ENCODE measurements around the gene CCR2. TPM values are rescaled to one million over a fixed set of nuclear protein-coding genes. Genes with fewer than 3 reads are reported as not detected.

The CCR2 gene
- polyA plus RNA-seq, 3 donors = 20.5 to 181 (median 145) TPM

DNA sequence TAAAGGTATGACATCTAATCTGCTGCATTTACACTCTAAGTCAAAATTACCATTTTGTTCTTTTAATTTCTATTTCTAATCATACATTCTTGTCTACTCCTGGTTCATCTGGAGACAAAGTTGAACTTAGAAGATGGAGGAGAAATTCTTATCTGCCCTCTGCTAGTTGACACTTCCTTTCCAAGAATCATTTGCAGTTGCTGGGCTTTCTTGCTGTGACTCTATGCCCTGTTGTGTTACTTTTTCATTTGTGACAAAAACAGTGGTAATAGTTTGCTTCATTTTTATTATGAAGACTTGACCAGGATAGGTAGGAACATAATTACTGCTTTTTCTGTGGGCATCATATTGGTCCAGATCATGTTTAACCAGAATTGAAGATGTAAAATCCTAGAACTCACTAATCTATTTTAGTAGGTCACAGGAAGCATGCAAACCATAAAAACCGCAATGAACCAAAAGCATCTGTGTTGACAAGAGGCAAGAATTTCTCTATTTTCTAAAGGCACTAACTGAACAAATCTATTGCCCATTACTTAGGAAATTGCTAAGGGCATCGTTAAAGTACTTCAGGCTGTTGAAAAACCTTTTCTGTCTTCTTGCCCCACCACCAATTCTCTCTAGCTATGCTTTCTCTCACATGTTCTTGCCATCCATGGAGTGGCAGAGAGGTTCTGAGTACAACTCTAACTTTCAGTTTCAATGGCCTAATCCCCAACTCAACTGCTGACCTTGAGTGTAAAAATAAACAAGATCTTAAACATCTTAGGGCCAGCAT, 4.2 kb upstream of the CCR2 start:
- 0% methylated on average over 2 of the region's 2 CpGs for WGBS (ENCODE audit: insufficient coverage)
- no peaks in the 10 kb centered on the region for H3K36me3 Mint-ChIP-seq

DNA sequence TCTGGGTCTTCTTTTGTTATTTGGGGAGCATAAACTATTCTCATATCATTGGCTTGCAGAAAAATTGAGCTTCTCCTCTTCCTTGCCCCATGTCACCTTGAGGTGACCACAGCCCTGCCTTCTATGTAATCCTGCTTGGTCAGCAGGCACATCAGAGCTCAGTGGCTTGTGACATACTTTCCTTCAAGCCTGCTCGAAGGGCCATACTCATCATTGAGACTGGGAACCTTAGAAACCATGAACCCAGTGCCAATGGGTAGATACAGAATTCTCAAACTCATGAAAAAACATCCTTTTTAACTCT, 3.7 kb upstream of the CCR2 start:
- H3K4me1 ChIP-seq (ENCODE audit: control insufficient read depth in 1 of 2, insufficient read depth in 2 of 2, low read length in 2 of 2) = peaks cover 49 to 67% of the 10 kb centered on the region in 2 donors

More for the DNA sequence above, 4.2 kb upstream of the CCR2 start:
- TF ChIP-seq, protein P1, sequence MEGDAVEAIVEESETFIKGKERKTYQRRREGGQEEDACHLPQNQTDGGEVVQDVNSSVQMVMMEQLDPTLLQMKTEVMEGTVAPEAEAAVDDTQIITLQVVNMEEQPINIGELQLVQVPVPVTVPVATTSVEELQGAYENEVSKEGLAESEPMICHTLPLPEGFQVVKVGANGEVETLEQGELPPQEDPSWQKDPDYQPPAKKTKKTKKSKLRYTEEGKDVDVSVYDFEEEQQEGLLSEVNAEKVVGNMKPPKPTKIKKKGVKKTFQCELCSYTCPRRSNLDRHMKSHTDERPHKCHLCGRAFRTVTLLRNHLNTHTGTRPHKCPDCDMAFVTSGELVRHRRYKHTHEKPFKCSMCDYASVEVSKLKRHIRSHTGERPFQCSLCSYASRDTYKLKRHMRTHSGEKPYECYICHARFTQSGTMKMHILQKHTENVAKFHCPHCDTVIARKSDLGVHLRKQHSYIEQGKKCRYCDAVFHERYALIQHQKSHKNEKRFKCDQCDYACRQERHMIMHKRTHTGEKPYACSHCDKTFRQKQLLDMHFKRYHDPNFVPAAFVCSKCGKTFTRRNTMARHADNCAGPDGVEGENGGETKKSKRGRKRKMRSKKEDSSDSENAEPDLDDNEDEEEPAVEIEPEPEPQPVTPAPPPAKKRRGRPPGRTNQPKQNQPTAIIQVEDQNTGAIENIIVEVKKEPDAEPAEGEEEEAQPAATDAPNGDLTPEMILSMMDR (IDR thresholded peaks at IDR 0.05) = no peak
- no peaks in the 10 kb centered on the region for H3K36me3 ChIP-seq (replicated peaks in 1 of 2; ENCODE audit: control insufficient read depth in 1 of 2, insufficient read depth in 2 of 2, low read length in 2 of 2)
- peak overlapping the region in 1 of 2 donors; percentile 62 for H3K27ac ChIP-seq (ENCODE audit: low read depth in 1 of 2, low read length in 2 of 2)
- peak in 1 of 3 donors; percentile 35 for DNase-seq
- peaks cover 0 to 5% (median 3%) of the 10 kb centered on the region in 3 donors for H3K27me3 Mint-ChIP-seq (ENCODE audit: low read depth in 3 of 3)
- H3K4me2 ChIP-seq (replicated peaks; ENCODE audit: extremely low read depth, low read length, poor library complexity, severe bottlenecking) = peak overlapping the region; percentile 49
- H3K9me3 ChIP-seq (replicated peaks in 1 of 2; ENCODE audit: control insufficient read depth in 1 of 2, insufficient read depth in 1 of 2, low read length in 2 of 2) = peaks cover 0 to 3% of the 10 kb centered on the region in 2 donors
- peaks cover 49 to 62% of the 10 kb centered on the region in 2 donors for H3K4me1 ChIP-seq (ENCODE audit: control insufficient read depth in 1 of 2, insufficient read depth in 2 of 2, low read length in 2 of 2)
- peaks cover 0 to 3% (median 0%) of the 10 kb centered on the region in 7 donors for H3K9me3 Mint-ChIP-seq
- peaks cover 58% of the 10 kb centered on the region for H3K4me1 Mint-ChIP-seq
- peak overlapping the region in 6 of 7 donors; percentile 51 to 86 (median 79) for H3K27ac Mint-ChIP-seq
- H3K79me2 ChIP-seq (ENCODE audit: insufficient read depth, low read length) = peaks cover 24% of the 10 kb centered on the region
- H3K4me3 ChIP-seq (replicated peaks in 1 of 3; ENCODE audit: low read depth in 2 of 3, low read length in 3 of 3) = peak overlapping the region in 1 of 3 experiments; percentile 4
- peak overlapping the region in 1 of 2 donors; percentile 57 for H3K4me3 Mint-ChIP-seq
- no peaks in the 10 kb centered on the region for H4K20me1 ChIP-seq (ENCODE audit: insufficient read depth, low read length)
- H3K27me3 ChIP-seq (ENCODE audit: control insufficient read depth in 2 of 2, insufficient read depth in 2 of 2, low read length in 2 of 2) = no peaks in the 10 kb centered on the region
- intact Hi-C loops (cut with micrococcal nuclease) = loop anchor here in 1 of 2 donors (5.0 kb wide), 1 partner anchor 47 kb away; no protein-coding TSS in a partner anchor
- H2AFZ ChIP-seq (ENCODE audit: insufficient read depth, low read depth, low read length, poor library complexity, severe bottlenecking) = no peak overlapping the region
- no peak overlapping the region for H3K9ac ChIP-seq (ENCODE audit: insufficient read depth, low read length, poor library complexity, severe bottlenecking)

More for the DNA sequence above, 3.7 kb upstream of the CCR2 start:
- intact Hi-C loops (cut with micrococcal nuclease) = loop anchor here in 1 of 2 donors (5.0 kb wide), 1 partner anchor 48 kb away; no protein-coding TSS in a partner anchor
- Histone ChIP-seq H2AFZ (ENCODE audit: insufficient read depth, low read depth, low read length, poor library complexity, severe bottlenecking) (no peak overlapping the region), H3K27ac (ENCODE audit: low read depth in 1 of 2, low read length in 2 of 2) (peak overlapping the region in 1 of 2 donors; percentile 62), H4K20me1 (ENCODE audit: insufficient read depth, low read length) (no peaks in the 10 kb centered on the region), H3K9me3 (replicated peaks in 1 of 2; ENCODE audit: control insufficient read depth in 1 of 2, insufficient read depth in 1 of 2, low read length in 2 of 2) (peaks cover 0 to 3% of the 10 kb centered on the region in 2 donors), H3K4me3 (replicated peaks in 1 of 3; ENCODE audit: low read depth in 2 of 3, low read length in 3 of 3) (peak overlapping the region in 1 of 3 experiments; percentile 4), H3K36me3 (replicated peaks in 1 of 2; ENCODE audit: control insufficient read depth in 1 of 2, insufficient read depth in 2 of 2, low read length in 2 of 2) (no peaks in the 10 kb centered on the region), H3K79me2 (ENCODE audit: insufficient read depth, low read length) (peaks cover 30% of the 10 kb centered on the region), H3K9ac (ENCODE audit: insufficient read depth, low read length, poor library complexity, severe bottlenecking) (no peak overlapping the region), H3K27me3 (ENCODE audit: control insufficient read depth in 2 of 2, insufficient read depth in 2 of 2, low read length in 2 of 2) (no peaks in the 10 kb centered on the region), H3K4me2 (replicated peaks; ENCODE audit: extremely low read depth, low read length, poor library complexity, severe bottlenecking) (peak overlapping the region; percentile 49)
- H3K36me3 Mint-ChIP-seq = peaks cover 0 to 3% of the 10 kb centered on the region in 2 donors
- peaks cover 64% of the 10 kb centered on the region for H3K4me1 Mint-ChIP-seq
- H3K9me3 Mint-ChIP-seq = peaks cover 0 to 3% (median 0%) of the 10 kb centered on the region in 7 donors
- DNase-seq = peak in 2 of 3 donors; percentile 48 to 53
- H3K27ac Mint-ChIP-seq = peak overlapping the region; percentile 32 to 86 (median 75)
- H3K27me3 Mint-ChIP-seq (ENCODE audit: low read depth in 3 of 3) = peaks cover 0 to 5% (median 3%) of the 10 kb centered on the region in 3 donors
- WGBS (ENCODE audit: insufficient coverage) = no CpG with 5 or more reads among the region's 1 CpG
- TF ChIP-seq, protein P1 (IDR thresholded peaks at IDR 0.05) = no peak
- H3K4me3 Mint-ChIP-seq = peak overlapping the region; percentile 10 to 57

All from CD14-positive monocyte (primary cell).